ENCODE results near the gene BSN.

The BSN gene

DNA sequence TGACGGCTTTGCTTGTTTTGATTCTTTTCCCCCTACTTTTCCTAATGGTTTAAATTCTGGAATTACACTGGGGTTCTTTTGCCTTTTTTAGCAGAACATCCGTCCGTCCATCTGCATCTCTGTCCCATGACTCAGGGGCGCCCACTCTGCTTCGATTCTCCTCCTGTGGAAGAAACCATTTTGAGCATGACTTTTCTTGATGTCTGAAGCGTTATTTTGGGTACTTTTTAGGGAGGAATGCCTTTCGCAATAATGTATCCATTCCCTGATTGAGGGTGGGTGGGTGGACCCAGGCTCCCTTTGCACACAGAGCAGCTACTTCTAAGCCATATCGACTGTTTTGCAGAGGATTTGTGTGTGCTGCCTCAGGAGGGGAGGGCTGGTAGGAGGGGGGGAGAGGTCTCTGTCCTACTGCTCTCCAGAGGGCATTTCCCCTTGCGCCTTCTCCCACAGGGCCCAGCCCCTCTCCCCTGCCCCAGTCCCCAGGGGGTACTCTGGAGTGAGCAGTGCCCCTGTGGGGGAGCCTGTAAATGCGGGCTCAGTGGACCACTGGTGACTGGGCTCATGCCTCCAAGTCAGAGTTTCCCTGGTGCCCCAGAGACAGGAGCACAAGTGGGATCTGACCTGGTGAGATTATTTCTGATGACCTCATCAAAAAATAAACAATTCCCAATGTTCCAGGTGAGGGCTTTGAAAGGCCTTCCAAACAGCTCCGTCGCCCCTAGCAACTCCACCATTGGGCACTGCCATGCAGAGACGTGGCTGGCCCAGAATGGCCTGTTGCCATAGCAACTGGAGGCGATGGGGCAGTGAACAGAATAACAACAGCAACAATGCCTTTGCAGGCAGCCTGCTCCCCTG is 19.5 kb upstream of the BSN start:
- no peak for DNase-seq (ENCODE audit: low read depth)
- no peak for TF ChIP-seq CTCF (IDR thresholded peaks at IDR 0.05; ENCODE audit: control insufficient read depth, extremely low read depth, insufficient read depth)
- no peak overlapping the region for H3K4me3 ChIP-seq (ENCODE audit: low read depth, low read length)

DNA sequence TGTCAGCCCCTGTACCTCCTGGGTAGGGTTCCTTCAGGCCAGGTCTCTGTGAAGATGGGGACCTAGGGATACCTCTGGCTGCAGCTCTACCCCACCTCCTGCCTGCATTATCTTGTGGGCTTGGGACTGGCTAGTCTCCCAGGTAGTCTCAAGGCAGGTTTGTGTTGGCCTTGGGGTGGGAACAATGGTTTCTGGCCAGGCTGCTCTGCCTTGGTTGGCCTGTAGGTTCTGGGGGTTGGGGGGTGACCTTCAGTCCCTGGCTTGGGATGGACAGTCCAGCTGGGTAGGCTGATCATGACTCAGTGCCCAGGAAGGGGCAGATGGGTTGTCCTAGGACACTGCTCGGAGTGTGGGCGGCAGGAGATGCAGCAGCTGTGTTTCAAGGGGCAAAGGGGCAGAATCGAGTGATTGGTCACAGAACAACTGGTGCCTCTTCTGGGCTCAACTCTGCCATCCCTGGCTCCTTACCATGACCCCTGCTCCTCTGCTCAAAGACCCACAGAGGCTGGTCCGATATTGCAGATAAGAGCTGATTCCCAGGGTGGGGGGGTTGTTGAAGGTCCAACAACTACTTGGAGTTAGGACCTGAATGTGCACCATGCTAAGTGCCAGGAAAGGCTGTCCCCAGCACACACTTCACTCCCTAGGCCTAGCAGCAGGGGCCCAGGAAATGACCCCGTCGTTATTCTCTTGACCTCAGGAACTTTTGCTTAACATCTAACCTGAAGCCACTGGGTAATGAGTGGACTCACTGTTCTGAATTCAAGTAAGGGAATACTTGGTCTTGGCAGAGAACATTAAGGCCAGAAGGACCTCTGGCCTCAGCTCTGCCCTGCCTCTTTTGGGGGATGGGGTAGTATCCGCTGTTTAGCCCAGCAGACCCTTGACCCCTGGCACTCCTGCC is 18.1 kb upstream of the BSN start:
- H3K4me3 ChIP-seq (ENCODE audit: low read depth, low read length) = no peak overlapping the region
- no peak for TF ChIP-seq CTCF (IDR thresholded peaks at IDR 0.05; ENCODE audit: control insufficient read depth, extremely low read depth, insufficient read depth)
- no peak for DNase-seq (ENCODE audit: low read depth)

DNA sequence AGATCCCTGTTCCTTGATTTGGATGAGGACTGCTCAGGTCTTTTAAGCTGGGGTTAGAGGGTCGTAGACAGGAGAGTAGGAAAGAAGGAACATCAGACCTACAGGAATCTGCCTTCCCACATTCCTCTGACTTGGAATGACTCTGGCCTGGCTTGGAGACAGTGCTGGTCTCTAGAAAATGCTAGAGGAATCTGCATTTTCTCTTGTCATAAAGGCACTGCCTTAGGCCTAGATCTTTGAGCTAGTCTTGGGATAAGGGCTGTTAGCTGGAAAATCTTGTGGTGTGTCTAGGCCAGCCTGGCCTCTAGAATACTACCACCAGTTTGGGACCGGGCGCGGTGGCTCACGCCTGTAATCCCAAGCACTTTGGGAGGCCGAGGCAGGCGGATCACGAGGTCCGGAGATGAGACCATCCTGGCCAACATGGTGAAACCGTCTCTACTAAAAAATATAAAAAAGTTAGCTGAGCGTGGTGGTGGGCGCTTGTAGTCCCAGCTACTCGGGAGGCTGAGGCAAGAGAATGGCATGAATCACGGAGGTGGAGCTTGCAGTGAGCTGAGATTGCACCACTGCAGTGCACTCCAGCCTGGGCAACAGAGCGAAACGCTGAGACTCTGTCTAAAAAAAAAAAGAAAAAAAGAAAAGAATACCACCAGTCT is 17.3 kb upstream of the BSN start:
- TF ChIP-seq CTCF (IDR thresholded peaks at IDR 0.05; ENCODE audit: control insufficient read depth, extremely low read depth, insufficient read depth) = no peak
- H3K4me3 ChIP-seq (ENCODE audit: low read depth, low read length) = no peak overlapping the region
- DNase-seq (ENCODE audit: low read depth) = no peak

DNA sequence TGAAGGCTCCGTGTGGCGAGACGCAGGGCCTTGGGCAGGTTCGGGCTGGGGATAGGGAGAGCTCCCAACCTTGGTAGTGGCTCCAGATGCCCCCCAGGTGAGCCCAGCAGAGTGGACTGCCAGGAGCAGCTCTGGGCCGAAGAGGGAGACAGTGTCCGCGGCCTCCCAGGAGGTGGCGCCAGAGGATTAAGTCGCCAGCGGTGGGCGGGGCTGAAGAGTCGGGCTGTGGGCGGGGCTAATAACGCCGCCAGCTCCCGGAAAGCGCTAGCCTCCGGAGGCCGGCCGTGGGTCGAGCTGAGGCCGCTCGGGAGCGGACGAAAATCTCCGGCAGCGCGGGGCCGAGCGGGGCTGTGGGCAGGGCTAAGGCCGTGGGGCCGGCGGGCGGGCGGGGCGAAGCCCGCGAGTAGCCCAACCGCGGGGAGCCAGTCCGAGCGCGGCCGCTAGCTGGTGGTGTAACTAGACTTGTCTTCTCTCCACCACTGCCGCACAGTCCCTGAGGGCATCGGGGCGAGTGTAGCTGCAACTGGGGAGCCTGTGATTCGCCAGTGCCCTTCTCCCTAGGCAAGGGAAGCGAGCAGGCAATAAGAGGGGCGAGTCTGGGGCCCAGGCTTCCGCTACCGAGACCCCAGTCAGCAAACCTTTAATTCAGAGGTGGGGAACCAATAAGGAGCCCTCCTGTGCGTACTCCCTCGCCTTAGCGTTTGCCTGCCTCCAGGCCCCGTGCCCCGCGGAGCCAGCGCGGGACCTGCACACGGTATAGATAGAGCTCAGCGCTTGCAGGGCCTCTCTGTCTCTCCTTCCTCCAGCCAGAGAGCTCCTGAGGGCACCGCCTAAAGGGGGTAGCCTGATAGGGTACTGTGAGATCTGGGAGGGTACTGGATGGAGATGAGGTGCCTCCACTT is 14.4 kb upstream of the BSN start:
- TF ChIP-seq CTCF (IDR thresholded peaks at IDR 0.05; ENCODE audit: control insufficient read depth, extremely low read depth, insufficient read depth) = peak; percentile 93
- peak; percentile 77 for DNase-seq (ENCODE audit: low read depth)
- H3K4me3 ChIP-seq (ENCODE audit: low read depth, low read length) = peak overlapping the region; percentile 55

GRCh38 chr3:49552087-49552486 is 2.2 kb upstream of the BSN start:
- no peak for TF ChIP-seq CTCF (IDR thresholded peaks at IDR 0.05; ENCODE audit: control insufficient read depth, extremely low read depth, insufficient read depth)
- no peak overlapping the region for H3K4me3 ChIP-seq (ENCODE audit: low read depth, low read length)
- DNase-seq (ENCODE audit: low read depth) = no peak

DNA sequence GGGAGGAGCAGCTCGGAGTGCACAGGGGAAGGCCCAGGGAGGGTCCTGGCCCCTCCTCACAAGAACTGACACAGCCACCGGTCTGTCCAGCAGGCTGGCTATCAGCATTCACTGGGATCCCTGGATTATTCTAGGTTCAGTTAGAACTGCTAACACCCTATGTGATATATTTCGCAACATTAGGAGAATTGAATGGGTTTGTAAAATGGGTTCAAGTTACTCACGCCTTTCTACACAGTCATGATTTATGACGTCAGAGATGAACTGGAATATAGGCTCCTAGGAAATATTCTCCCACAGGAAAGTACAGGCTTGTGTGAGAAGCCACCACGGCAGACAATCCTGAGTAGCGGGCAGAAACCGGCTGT is 969 bp upstream of the BSN start:
- DNase-seq (ENCODE audit: low read depth) = no peak
- TF ChIP-seq CTCF (IDR thresholded peaks at IDR 0.05; ENCODE audit: control insufficient read depth, extremely low read depth, insufficient read depth) = no peak

More for the DNA sequence above, 969 bp upstream of the BSN start:
- peak overlapping the region; percentile 90 for H3K4me3 ChIP-seq (ENCODE audit: low read depth, low read length)
